A549 (cell line): Measurements from ENCODE around the gene TFB2M. TPM values are rescaled to one million over a fixed set of nuclear protein-coding genes. Genes with fewer than 3 reads are reported as not detected.

Experiments
- ATAC-seq, 2 experiments: fragments of 200-7000 bp in 1 of 2; fragments of >200 bp in 1 of 2; cut with Nextera tagmentation in 1 of 2; cut with Tn5 transposase in 1 of 2; 3 replicates each; pipeline versions ENCODE4 v1.8.0 to v1.9.1; 2018 to 2020; ENCODE audit warnings: mild to moderate bottlenecking in 1 of 2, moderate library complexity in 1 of 2
- CTCF ChIA-PET: fragments of 300-600 bp; sonication (Branson Sonifier 250); formaldehyde crosslinking; extraction: SDS; loops from one replicate; lab custom pipeline; 2021; ENCODE audit warnings: antibody characterized with exemption, inconsistent platforms; lab: Yijun Ruan, JAX
- POLR2A ChIA-PET: fragments of 350-600 bp; formaldehyde crosslinking; extraction: SDS; loops from one replicate; lab custom pipeline; 2021; ENCODE audit warnings: antibody characterized with exemption, inconsistent platforms; lab: Yijun Ruan, JAX
- DNase-seq, 2 experiments: peaks; one replicate each; pipeline versions ENCODE4 v3.0.0 to v3.0.0-alpha.2; 2011 to 2016; ENCODE audit warnings: low read depth in 1 of 2, low spot score in 1 of 2
- FAIRE-seq: peaks from 2 replicates; lab custom pipeline; 2011; peaks lifted over from hg19 to GRCh38; lab: Jason Lieb, UNC
- H3K27ac ChIP-seq, 2 experiments: fragments of >200 bp; sonication (Bioruptor Twin); formaldehyde crosslinking; 3 replicates each; pipeline ENCODE4 v1.5.1; 2016 to 2017
- H3K4me1 ChIP-seq: fragments of >200 bp; sonication (Bioruptor Twin); formaldehyde crosslinking; 3 replicates; pipeline ENCODE4 v1.6.1; 2016
- H3K4me2 ChIP-seq: fragments of >200 bp; sonication (Bioruptor Twin); formaldehyde crosslinking; 3 replicates; pipeline ENCODE4 v1.6.1; 2016
- H3K4me3 ChIP-seq: fragments of >200 bp; sonication (Bioruptor Twin); formaldehyde crosslinking; 3 replicates; pipeline ENCODE4 v1.5.1; 2016
- H3K9me3 ChIP-seq: fragments of >200 bp; sonication (Bioruptor Twin); formaldehyde crosslinking; 3 replicates; pipeline ENCODE4 v1.6.1; 2016
- CBX2 ChIP-seq: fragments of 200-600 bp; sonication (generic); IDR thresholded peaks from 2 replicates; pipeline ENCODE4 v1.6.1; 2016; ENCODE audit warnings: low read depth, mild to moderate bottlenecking, borderline replicate concordance
- CHD2 ChIP-seq: fragments of 150-350 bp; IDR thresholded peaks from 2 replicates; pipeline ENCODE4 v1.6.1; 2014; ENCODE audit warnings: low read length; ENCODE audit not compliant: partially characterized antibody
- CTCF ChIP-seq: fragments of >200 bp; sonication (Bioruptor Twin); formaldehyde crosslinking; IDR thresholded peaks from 3 replicates; pipeline ENCODE4 v1.5.1; 2016
- EHMT2 ChIP-seq: fragments of 200-600 bp; sonication (generic); IDR thresholded peaks from 2 replicates; pipeline ENCODE4 v1.6.1; 2016; ENCODE audit warnings: antibody characterized with exemption, low read depth, mild to moderate bottlenecking, moderate library complexity
- ELK1 ChIP-seq: fragments of 150-350 bp; IDR thresholded peaks from 2 replicates; pipeline ENCODE4 v1.6.1; 2014; ENCODE audit warnings: low read depth, mild to moderate bottlenecking, low read length
- EP300 ChIP-seq, 2 experiments: fragments of >200 bp; sonication (Bioruptor Twin); formaldehyde crosslinking; IDR thresholded peaks; 2 replicates in 1 of 2; 3 replicates in 1 of 2; pipeline ENCODE4 v1.6.1; 2016 to 2017
- ESRRA ChIP-seq: fragments of 150-350 bp; IDR thresholded peaks from 2 replicates; pipeline ENCODE4 v1.6.1; 2014; ENCODE audit warnings: mild to moderate bottlenecking, low read length, borderline replicate concordance
- FOXS1 ChIP-seq: fragments of 250-450 bp; sonication (Bioruptor Pico); IDR thresholded peaks from 2 replicates; pipeline ENCODE4 v1.5.0; 2020; ENCODE audit warnings: mild to moderate bottlenecking, moderate library complexity
- HES2 ChIP-seq: fragments of >200 bp; sonication (Bioruptor Twin); formaldehyde crosslinking; IDR thresholded peaks from 2 replicates; pipeline ENCODE4 v1.6.1; 2016
- HEYL ChIP-seq: fragments of 250-450 bp; sonication (Bioruptor Pico); IDR thresholded peaks from 2 replicates; pipeline ENCODE4 v1.8.0; 2021; ENCODE audit warnings: mild to moderate bottlenecking, moderate library complexity
- HMGXB4 ChIP-seq: fragments of 250-450 bp; sonication (Bioruptor Pico); IDR thresholded peaks from 2 replicates; pipeline ENCODE4 v1.5.0; 2021; ENCODE audit warnings: mild to moderate bottlenecking, moderate library complexity, borderline replicate concordance
- HOXA7 ChIP-seq: fragments of 250-450 bp; sonication (Bioruptor Pico); IDR thresholded peaks from 2 replicates; pipeline ENCODE4 v1.5.0; 2020; ENCODE audit warnings: mild to moderate bottlenecking, moderate library complexity
- HOXB13 ChIP-seq: fragments of 250-450 bp; sonication (Bioruptor Pico); IDR thresholded peaks from 2 replicates; pipeline ENCODE4 v1.5.0; 2020; ENCODE audit warnings: low read depth, mild to moderate bottlenecking, moderate library complexity
- HOXB5 ChIP-seq: fragments of 250-450 bp; sonication (Bioruptor Pico); IDR thresholded peaks from 2 replicates; pipeline ENCODE4 v1.5.0; 2020; ENCODE audit warnings: mild to moderate bottlenecking, moderate library complexity
- JUN ChIP-seq, 2 experiments: fragments of >200 bp; sonication (Bioruptor Twin); formaldehyde crosslinking; IDR thresholded peaks; 2 replicates in 1 of 2; 3 replicates in 1 of 2; pipeline ENCODE4 v1.6.1; 2016 to 2017
- JUNB ChIP-seq: fragments of >200 bp; sonication (Bioruptor Twin); formaldehyde crosslinking; IDR thresholded peaks from 2 replicates; pipeline ENCODE4 v1.6.1; 2016
- MYC ChIP-seq: IDR thresholded peaks from 2 replicates; pipeline ENCODE4 v1.6.1; 2012; ENCODE audit warnings: mild to moderate bottlenecking, inconsistent platforms, low read length, improper control_type of control experiment, borderline replicate concordance
- NFE2L2 ChIP-seq: fragments of 150-350 bp; conservative IDR thresholded peaks from 2 replicates; pipeline ENCODE4 v1.6.1; 2014; ENCODE audit warnings: low read length
- NPAS2 ChIP-seq: fragments of 250-450 bp; sonication (Bioruptor Pico); IDR thresholded peaks from 2 replicates; pipeline ENCODE4 v1.8.0; 2022; ENCODE audit warnings: mild to moderate bottlenecking, moderate library complexity, borderline replicate concordance
- PHF8 ChIP-seq: fragments of 200-600 bp; sonication (generic); IDR thresholded peaks from 2 replicates; pipeline ENCODE4 v1.6.1; 2016; ENCODE audit warnings: low read depth, mild to moderate bottlenecking, antibody characterized with exemption, moderate library complexity, borderline replicate concordance
- POLR2A ChIP-seq: IDR thresholded peaks from 2 replicates; pipeline ENCODE4 v1.6.1; 2012; ENCODE audit warnings: mild to moderate bottlenecking, low read length
- RCOR1 ChIP-seq: fragments of 150-350 bp; IDR thresholded peaks from 2 replicates; pipeline ENCODE4 v1.6.1; 2014; ENCODE audit warnings: antibody characterized with exemption, low read length, low read depth
- TP53 ChIP-seq: fragments of 250-450 bp; sonication (Bioruptor Pico); IDR thresholded peaks from 2 replicates; pipeline ENCODE4 v1.5.0; 2021; ENCODE audit warnings: mild to moderate bottlenecking, moderate library complexity
- ZSCAN20 ChIP-seq: fragments of 250-450 bp; sonication (Bioruptor Pico); IDR thresholded peaks from 2 replicates; pipeline ENCODE4 v1.8.0; 2022; ENCODE audit warnings: mild to moderate bottlenecking, moderate library complexity
- WGBS: methylation state at CpG from one replicate; pipeline ENCODE4 v1.1.6; 2017; ENCODE audit errors: missing lambda C conversion rate; 5-methylcytosine and 5-hydroxymethylcytosine counted together
- polyA plus RNA-seq, 4 experiments: library from polyadenylated mRNA; depleted of rRNA in 3 of 4; stranded (reverse); fragments of >200 nt; fragmentation: RNase III in 1 of 4; extraction: RNeasy Plus Mini Kit Qiagen cat#74134 plus additional on column Dnase treatment in 1 of 4; gene quantifications; 2 replicates in 3 of 4; 3 replicates in 1 of 4; pipeline ENCODE4 v1.2.3, GENCODE V29; 2011 to 2017
- TF ChIP-seq, protein P1 (sequence below): IDR thresholded peaks from 2 replicates; pipeline ENCODE4 v1.6.1; 2012; ENCODE audit warnings: low read depth, borderline replicate concordance

The TFB2M gene
- polyA plus RNA-seq, 2 of the 4 experiments (the other 2 are of a cell fraction), result 27.7 to 59.9 TPM

DNA sequence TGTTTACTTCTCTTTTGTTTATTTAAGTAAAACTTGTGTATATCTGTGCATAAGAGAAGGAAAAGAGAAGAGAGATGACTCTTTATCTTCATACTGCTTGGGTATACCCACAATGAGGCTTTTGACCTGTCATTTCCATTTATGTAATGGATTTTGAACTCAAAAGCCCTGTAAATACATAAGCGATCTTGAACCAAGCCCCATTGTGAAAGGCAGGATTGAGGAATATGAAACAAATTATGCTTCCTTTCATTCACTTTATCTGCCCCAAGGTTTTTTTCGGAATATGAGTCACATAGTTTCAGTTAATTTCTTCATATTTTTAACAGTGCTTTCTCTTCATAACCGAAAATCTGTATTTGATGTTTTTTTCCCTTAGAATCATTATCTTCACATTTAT, 21.5 kb upstream of the TFB2M start:
- Histone ChIP-seq H3K27ac (no peak overlapping the region), H3K4me1 (peaks cover 20% of the 10 kb centered on the region), H3K4me2 (no peak overlapping the region)
- FAIRE-seq (no peak), DNase-seq (no peak)
- CTCF ChIA-PET, result no interaction called here
- WGBS, result 84% methylated on average over 3 of the region's 3 CpGs
- TF ChIP-seq TP53 (no peak), HOXB5 (CRISPR knock-in tag) (no peak), CTCF (no peak), PHF8 (no peak), RCOR1 (no peak), HOXB13 (no peak), JUNB (no peak), HOXA7 (CRISPR knock-in tag) (no peak), ELK1 (no peak), FOXS1 (CRISPR knock-in tag) (no peak)
- TF ChIP-seq, all 56 proteins: peak for 0
- no peaks in the 10 kb centered on the region for H3K9me3 ChIP-seq
- no peak for ATAC-seq
- H3K4me3 ChIP-seq, result no peak overlapping the region
- POLR2A ChIA-PET, result no interaction called here

- WGBS, result 86% methylated on average over 3 of the region's 3 CpGs
- Histone ChIP-seq H3K27ac (no peak overlapping the region), H3K9me3 (no peaks in the 10 kb centered on the region), H3K4me2 (no peak overlapping the region)
- TF ChIP-seq HEYL (CRISPR knock-in tag) (no peak), PHF8 (no peak), POLR2A (no peak), EHMT2 (no peak), ZSCAN20 (CRISPR knock-in tag) (no peak), ELK1 (no peak), MYC (no peak), HES2 (no peak), NFE2L2 (no peak), JUN (IDR thresholded peaks at IDR 0.05) (no peak), CBX2 (no peak), CHD2 (no peak)
- TF ChIP-seq, all 56 proteins: peak for 0
- FAIRE-seq (no peak), ATAC-seq (no peak), DNase-seq (no peak)
- CTCF ChIA-PET, result no interaction called here
- no peak overlapping the region for H3K4me3 ChIP-seq
- POLR2A ChIA-PET, result no interaction called here
- H3K4me1 ChIP-seq, result peaks cover 22% of the 10 kb centered on the region
These were observed 21.0 kb upstream of the TFB2M start for GRCh38 chr1:246587032-246587431.

- Histone ChIP-seq H3K27ac (peak overlapping the region; percentile 29 to 42; a peak in 1 of 6 replicates), H3K4me3 (no peak overlapping the region), H3K9me3 (no peaks in the 10 kb centered on the region), H3K4me1 (peaks cover 22% of the 10 kb centered on the region), H3K4me2 (peak overlapping the region; percentile 53)
- WGBS, result 90% methylated on average over 6 of the region's 6 CpGs
- DNase-seq, result peak in 1 of 2 experiments; percentile 31
- ChIA-PET CTCF (no interaction called here), POLR2A (no interaction called here)
- FAIRE-seq, result no peak
- ATAC-seq, result peak in 1 of 2 experiments; percentile 65; a peak in 3 of 6 replicates
- no peak for TF ChIP-seq HMGXB4
- TF ChIP-seq ESRRA, result no peak
- TF ChIP-seq EP300 (IDR thresholded peaks at IDR 0.05), result no peak
- TF ChIP-seq NPAS2 (CRISPR knock-in tag), result no peak
- no peak for TF ChIP-seq HOXB13
- TF ChIP-seq, protein P1, sequence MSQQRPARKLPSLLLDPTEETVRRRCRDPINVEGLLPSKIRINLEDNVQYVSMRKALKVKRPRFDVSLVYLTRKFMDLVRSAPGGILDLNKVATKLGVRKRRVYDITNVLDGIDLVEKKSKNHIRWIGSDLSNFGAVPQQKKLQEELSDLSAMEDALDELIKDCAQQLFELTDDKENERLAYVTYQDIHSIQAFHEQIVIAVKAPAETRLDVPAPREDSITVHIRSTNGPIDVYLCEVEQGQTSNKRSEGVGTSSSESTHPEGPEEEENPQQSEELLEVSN, result no peak
- TF ChIP-seq HES2, result no peak
- TF ChIP-seq FOXS1 (CRISPR knock-in tag), result no peak
- TF ChIP-seq CBX2, result no peak
These were observed 17.6 kb upstream of the TFB2M start for GRCh38 chr1:246583448-246584185.
